NCI-H524 treated with DMSO at 0.1 percent for 48 hours (cell line): ENCODE measurements around the gene AP2S1.
A peak's percentile ranks its signal among the peaks of the same experiment; 100 is the strongest.
"Not testable (repeated sequence)": the region's sequence is repeated elsewhere in the genome, so short reads cannot be mapped to it uniquely, and the experiment has no call there.

Experiments
- DNase-seq: peaks from one replicate; lab custom pipeline; 2025; lab: John Stamatoyannopoulos, UW

Gene AP2S1

DNA sequence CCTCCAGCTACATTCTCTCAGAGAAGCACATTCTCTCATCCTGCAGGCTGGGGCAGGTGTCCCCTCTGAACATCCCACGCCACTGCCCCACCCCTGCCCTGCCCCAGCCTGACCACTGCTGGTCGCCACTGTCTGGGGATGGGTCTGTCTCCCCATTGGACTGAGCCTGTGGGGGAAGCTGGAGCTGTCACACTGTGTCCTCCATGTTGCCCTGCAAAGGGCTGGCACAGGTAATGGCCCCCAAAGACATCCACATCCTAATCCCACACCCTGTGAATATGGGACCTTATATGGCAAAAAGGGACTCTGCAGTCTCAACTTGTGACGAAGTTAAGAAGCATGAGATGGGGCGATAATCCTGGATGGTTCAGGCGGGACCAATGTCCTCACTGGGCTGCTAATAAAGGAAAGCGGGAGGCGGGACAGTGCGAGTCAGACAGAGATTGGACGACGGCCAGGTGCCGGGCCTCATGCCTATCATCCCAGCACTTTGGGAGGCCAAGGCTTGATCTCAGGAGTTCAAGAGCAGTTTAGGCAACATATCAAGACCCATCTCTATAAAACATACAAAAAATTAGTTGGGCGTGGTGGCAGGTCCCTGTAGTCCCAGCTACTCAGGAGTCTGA, 9.1 kb downstream of the AP2S1 start:
- no peak for DNase-seq

DNA sequence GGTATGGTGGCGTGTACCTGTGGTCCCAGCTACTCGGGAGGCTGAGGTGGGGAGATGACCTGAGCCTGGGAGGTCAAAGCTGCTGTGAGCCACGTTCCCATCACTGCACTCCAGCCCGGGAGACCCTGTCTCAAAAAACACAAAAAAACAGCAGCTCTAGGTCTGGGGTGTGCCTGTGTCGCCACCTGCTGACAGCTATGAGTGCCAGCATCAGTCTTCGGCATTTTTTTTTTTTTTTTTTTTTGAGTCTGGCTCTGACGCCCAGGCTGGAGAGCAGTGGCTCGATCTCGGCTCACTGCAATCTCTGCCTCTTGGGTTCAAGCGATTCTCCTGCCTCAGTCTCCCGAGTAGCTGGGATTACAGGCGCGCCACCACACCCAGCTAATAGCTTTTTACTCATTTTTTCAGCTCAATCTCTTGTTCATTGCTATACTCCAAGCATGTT, 10.1 kb downstream of the AP2S1 start:
- no peak for DNase-seq

DNA sequence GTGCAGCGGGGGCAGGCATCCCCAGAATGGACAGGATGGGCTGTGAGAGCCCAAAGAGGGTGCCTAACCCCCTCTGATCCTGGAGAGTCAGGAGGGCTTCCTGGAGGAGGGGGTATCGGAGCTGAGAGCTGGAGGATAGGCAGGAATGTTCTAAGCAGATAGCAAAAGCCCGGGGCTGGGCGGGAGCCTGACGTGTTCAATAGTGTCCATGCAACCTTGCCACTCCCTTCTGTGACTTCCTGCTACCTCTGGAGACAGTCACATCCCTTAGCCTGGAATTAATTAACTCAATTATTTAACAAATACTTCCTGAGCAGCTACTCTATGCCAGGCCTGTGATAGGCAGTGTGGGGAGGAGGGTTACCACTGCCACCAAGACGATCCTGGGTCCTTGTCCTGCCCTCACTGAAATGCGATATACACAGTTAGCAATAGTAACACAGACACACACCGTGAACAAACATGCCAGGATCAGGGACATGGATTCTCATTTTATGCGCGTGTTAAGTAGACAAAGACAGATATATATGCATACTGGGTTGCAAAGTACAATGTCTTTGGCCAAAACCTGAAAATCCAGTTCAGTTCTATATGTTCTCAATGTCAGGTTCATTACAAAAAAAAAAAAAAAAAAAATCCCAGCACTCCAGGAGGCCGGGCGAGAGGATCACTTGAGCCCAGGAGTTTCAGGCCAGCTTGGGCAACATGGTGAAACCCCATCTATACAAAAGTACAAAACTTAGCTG, 10.7 kb downstream of the AP2S1 start:
- no peak for DNase-seq

DNA sequence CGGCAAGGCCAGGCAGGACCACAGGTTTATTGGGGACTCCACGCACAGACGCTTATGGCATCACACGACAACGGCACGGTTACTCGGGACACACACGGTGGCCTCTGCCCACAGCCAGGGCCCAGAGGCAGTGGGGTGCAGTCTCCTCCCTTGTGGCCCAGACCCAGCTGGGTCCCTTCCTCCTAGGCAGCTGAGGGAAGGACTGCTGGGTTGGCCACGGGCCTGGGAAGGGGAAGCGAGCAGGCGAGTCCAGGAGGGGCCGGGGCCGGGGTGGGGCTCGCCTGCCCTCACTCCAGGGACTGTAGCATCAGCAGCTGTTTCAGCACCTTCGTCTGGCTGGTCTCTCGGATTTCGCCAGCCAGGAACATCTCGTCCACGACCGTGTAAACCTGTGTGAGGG, 12.5 kb downstream of the AP2S1 start:
- no peak for DNase-seq

DNA sequence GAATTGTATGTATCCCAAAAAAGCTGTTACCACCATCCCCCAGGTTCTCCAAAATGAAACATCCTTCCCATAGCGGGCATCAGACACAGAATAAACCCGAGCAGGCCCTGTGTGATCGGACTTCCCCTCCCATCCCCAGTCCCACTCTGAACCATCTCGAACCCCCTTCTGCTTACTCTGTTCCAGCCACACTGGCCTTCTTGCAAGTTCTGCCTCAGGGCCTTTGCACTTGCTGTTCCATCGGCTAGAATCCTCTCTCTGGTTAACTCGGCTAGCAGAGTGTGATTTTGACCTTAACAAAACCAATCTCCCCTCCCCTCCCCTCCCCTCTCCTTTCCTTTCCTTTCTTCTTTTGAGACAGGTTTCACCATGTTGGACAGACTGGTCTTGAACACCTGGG, 15.7 kb downstream of the AP2S1 start:
- no peak for DNase-seq

DNA sequence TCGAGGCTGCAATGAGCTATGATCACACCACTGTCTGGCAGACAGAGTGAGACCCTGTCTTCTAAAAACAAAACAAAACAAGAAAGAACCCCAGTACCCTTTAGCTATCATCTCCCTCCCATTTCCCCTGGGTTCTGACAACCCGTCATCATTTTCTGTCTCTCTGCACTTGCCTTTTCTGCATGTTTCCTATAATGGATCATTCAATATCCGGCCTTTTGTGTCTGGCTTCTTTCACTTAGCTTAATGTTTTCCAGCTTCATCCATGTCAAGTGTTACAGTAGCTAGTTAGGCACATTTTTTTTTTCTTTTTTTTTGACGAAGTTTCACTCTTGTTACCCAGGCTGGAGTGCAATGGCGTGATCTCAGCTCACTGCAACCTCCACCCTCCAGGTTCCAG, 16.5 kb downstream of the AP2S1 start:
- DNase-seq: no peak

DNA sequence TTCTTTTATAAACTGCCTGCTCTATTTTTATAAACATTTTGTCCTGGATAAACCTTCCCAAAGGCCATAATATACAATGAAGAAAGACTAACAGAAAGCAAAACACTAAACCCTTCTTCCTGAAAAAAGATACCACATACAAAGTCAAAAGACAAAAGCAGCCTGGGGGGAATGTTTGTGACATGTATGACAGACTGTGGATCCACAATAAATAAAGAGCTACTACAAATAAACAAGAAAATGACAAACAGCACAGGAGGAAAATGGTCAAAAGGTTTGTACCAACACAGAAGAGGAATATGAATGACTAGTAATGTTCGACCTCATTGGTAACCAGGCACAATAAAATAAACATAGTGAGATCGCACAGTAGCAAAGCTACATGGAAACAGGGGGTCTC, 19.8 kb downstream of the AP2S1 start:
- DNase-seq: no peak

DNA sequence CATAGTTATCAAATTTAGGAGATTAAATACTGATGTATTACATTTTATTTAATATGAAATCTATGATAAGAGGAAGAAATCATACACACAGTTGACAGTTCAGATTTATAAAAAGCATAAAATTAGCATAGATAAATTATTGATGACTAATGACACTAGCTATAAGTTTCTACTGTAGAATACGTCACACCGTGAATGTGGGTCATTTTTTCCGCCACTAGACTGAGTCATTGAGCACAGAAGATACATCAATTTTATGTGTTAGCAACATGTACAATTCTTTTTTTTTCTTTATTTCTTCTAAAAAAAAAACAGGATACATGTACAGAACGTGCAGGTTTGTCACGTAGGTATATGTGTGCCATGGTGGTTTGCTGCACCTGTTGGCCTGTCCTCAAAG, 22.2 kb downstream of the AP2S1 start:
- no peak for DNase-seq

DNA sequence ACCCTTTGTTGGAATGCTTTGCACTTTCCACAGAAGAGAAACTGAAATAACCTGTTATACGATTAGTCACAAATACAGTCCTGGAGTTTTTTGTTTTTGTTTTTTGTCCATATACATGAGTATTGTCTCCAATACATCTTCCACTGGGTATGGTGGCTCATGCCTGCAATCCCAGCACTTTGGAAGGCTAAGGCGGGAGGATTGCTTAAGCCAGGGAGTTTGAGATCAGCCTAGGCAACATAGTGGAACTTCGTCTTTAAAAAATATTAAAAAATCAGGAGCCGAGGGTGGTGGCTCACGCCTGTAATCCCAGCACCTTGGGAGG, 25.0 kb downstream of the AP2S1 start:
- no peak for DNase-seq

DNA sequence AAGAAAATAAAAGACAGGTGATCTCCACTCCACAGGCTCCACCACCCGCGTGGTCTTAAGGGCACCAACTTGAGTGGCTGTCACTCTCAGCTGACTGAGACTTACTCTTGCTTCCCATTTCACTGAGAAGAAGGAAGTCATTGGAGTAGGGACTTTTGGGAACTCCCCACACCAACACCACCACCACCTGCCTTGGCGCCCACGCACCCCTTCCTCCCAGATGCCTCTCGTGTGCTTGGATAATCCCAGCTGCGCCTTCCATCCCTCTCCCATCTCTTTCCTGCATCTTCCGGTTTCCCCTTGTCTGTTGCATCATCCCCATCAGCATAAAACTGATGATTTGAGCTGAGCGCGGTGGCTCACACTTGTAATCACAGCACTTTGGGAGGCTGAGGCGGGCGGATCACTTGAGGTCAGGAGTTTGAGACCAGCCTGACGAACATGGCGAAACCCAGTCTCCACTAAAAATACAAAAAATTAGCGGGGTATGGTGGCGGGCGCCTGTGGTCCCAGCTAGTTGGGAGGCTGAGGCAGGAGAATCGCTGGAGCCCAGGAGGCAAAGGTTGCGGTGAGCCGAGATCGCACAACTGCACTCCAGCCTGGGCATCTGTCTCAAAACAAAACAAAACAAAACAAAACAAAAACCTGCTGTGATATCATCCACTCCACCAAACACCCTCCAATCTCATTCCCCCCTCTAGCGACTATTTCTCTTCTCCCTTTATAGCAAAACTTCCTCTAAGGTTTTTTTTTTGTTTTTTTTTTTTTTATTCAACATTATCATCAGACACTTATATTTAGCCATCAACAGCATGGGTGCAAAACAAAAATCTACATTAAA, 25.5 kb downstream of the AP2S1 start:
- DNase-seq: no peak

DNA sequence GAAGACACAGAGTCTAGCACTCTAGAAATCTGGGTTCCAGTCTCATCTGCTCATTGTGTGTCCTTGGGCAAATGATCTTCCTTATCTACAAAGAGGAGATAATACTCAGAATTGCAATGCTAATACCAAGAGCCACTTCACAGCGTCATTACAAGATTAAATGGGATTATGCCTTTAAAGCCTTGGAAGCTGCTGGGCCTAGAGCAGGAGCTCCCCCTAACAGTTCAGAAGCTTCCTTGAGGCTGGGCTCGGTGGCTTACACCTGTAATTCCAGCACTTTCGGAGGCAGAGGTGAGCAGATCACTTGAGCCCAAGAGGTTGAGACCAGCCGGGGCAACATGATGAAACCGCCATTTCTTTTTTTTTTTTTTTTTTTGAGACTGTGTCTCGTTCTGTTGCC, 27.6 kb downstream of the AP2S1 start:
- DNase-seq: peak; percentile 90

DNA sequence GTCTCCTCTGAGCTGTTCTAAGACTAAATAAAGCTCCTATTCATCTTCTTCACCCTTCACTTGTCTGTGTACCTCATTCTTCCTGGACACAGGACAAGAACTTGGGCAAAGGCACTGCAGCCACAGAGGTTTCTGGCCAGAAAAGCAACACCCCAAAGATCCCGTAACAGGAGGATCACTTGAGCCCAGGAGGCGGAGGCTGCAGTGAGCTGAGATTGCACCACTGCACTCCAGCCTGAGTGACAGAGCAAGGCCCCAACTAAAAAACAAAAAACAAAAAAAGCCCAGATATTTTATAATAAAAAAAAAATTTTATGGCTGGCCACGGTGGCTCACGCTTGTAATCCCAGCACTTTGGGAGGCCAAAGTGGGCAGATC, 28.2 kb downstream of the AP2S1 start:
- DNase-seq: not testable (repeated sequence)

DNA sequence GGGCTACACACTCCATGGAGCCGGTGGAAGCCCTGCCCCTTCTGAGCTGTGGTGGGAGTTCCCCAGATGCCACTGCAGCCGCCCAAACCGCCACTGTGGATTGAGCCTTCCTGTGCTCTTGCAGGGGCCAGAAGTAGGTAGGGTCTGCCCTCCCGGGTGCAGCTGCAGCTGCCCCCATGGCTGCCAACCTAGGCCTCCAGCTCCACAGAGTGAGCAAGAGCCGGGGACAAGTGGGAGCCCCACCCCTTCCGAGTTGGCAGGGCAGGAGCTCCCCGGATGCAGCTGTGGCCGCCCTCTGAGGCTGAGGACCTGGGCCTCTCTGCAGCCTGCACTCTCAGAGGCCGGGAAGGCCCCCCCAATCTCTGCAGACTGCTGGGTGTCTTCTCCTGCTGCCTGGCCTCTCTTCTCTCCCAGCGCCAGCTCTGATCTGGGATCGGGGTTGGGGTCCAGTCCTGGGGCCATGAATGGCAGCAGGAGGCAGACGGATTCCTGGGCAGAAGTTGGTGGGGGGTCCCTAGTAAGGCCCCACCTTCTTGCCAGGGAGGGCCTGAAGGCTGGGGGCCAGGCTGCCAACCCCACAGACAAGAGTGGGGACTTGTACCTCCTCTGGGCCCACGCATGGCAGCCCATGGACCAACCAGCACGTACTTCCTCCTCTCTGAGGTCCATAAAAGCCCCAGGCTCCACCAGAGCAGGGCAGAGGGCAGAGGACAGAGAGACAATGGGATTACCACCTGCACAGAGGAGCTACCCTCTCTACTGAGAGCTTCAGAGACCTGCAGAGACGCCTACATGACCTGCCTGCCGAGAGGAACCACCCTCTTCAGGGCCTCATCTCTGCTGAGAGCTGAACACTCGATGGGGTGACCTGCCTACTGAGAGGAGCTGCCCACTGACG, 28.9 kb downstream of the AP2S1 start:
- no peak for DNase-seq

DNA sequence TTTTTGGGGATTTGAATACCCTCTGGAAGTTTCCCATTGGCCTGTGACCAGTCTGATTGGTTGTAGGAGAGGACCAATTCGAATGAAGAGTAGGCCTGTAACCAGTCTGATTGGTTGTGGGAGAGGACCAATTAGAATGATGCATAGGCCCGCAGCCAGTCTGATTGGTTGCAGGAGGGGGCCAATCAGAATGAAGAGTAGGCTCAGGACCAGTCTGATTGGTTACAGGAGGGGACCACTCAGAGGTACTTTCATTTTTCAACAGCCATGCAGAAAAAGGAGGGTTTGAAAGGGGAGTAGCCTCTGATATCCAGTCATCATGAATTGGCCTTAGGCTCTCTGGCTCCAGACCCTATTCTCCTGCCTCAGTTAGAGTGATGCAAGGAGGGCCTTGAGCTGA, 31.8 kb downstream of the AP2S1 start:
- no peak for DNase-seq

DNA sequence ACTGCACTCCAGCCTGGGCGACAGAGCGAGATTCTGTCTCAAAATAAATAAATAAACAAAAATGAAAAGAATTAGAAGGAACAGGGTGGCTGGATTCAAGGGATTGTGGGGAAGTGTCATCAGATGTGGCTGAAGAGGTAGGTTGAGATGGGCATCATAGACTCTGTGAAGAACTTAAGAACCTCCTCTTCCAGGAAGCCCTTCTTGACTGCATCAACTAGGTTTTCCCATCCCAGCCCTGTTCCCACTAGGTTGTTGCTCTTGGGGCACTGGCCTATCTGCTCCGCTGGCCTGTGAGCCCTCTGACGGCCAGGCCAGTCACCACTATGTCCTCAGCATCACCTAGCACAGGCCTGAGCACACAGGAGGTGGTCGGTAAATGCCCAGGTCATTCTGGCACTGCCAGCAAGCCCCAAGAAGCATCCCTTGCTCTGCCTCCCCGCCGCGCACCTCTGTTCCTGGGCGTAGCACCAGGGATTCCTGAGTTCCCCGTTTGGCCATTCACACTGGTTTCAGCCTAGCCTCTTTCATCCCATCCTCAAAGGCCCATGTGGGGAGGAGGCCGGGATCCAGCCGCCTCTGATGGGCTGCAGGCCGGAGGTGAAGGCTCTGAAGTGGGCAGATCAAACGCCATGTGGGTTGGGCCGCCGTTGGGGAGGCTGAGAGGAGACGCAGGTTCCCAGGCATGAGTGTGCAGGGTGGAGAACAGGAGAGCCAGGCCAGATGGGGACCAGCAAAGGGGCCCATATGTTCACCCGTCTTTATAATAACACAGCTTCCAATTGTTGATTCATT, 34.6 kb downstream of the AP2S1 start:
- peak; percentile 80 for DNase-seq

DNA sequence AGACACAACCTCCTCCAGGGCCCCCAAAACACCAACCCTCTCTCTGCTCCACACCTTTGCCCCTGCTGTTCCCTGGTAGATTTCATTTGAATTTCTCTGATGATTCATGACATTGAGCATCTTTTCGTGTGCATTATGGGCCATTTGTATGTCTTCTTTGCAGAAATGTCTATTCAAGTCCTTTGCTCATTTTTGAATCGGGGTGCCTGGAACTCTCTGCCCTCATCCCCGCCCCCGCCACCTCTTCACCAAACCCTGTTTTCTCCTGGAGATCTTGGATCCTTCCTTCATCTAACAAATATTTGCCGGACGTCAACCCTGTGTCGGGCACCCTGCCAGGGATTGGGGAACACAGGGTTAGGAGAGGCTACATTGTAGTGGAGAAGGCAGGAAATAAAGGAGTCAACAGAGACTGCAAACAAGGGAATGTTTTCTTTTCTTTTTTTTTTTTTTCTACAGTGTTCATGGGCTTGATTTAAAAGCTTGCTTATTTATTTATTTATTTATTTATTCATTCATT, 36.7 kb downstream of the AP2S1 start:
- DNase-seq: no peak

DNA sequence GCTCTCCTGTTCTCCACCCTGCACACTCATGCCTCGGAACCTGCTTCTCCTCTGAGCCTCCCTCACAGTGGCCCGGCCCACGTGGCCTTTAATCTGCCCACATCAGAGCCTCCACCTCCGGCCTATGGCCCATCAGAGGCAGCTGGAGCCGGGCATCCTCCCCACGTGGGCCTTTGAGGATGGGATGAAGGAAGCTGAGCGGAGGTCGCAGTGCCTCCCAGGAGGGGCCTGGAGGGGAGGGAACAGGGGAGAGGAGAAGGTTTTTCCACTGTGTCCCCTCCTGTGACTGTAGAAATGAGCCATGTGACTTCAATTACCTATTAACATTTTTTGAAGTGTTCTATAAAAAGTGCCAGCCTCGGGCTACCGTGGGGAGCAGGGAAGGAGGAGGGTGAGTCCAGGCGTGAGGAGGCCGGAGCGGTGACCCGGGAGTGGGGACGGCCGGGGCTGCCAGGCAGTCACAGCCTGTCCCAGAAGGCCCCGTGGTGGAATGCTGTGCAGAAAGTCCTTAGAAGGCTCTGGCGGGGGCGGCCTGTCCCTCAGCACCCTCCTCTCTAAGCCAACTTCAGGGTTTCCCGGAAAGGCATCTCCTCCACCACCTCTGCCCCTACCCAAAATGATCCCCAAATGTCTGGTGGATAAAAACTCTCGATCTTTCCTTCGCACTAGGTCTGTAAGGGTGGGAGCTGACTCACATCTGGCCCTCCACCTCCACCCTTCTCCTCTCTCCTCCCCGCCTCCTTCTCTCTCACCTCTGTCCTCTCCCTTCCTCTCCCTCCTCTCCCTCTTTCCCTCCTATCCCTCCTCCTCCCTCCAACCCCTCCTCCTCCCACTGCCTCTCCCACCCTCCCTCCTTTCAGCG, 37.4 kb downstream of the AP2S1 start:
- no peak for DNase-seq

DNA sequence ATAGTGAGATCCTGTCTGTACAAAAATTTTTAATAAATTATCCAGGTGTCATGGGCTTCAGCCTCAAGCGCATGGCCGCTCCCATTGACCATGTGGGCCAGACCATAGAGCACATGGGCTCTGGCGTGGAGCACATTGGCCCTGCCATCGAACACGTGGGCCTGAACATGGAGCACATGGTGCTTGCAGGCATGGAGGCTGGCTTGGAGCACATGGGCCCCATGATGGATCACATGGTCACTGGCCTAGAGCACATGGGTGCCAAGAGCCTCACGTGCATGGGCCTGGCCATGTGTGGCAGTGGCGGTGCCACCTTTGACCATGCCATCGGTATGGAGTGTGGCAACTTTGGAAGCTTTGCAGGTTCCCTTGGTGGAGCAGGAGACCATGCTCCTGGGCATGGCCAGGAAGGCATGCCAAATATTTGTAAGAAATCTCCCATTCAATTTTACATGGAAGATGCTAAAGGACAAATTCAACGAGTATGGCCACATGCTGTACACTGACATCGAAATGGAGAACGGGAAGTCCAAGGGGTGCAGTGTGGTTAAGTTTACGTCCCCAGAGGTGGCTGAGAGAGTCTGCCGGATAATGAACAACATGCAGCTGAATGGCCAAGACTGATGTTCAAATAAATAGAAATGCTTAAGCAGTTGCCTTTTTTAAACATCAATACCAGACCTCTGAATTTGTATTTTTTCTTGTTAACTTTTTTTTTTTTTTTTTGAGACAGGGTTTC, 40.9 kb downstream of the AP2S1 start:
- DNase-seq: no peak

DNA sequence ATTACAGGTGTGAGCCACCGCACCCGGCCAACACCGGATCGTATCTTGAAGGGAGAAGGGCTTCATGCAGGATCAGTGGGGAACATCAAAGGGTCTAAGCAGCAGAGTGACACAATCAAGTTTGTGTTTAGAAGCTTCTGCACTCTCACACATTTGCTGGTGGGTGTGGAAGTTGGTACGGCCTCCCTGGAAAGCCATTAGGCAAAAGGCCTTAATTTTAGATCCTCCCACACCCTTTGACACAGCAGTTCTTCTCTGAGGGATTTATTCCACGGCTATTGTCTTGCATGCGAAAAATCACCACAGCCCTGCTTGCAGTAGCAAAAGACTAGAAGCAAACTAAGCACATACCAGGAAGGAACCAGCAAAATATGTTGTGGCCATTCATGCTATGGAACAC, 44.0 kb downstream of the AP2S1 start:
- DNase-seq: no peak
